OCI-LY1 (cell line): ENCODE results near the gene ENTREP3.

Experiments
- H2AFZ ChIP-seq: fragments of 200-600 bp; sonication (generic), shearing (Covaris generic); 2 replicates; pipeline ENCODE4 v1.6.0; 2014; ENCODE audit warnings: antibody characterized with exemption, mild to moderate bottlenecking, low read length
- H3F3A ChIP-seq: fragments of 200-600 bp; sonication (generic), shearing (Covaris generic); 2 replicates; pipeline ENCODE4 v1.6.0; 2014; ENCODE audit warnings: mild to moderate bottlenecking, antibody characterized with exemption, low read length, moderate library complexity; ENCODE audit not compliant: insufficient read depth
- H3K27ac ChIP-seq: fragments of 200-600 bp; sonication (generic); 2 replicates; pipeline ENCODE4 v1.5.1; 2014; ENCODE audit warnings: low read length, mixed run types, mild to moderate bottlenecking, low read depth; ENCODE audit not compliant: poor library complexity, severe bottlenecking
- H3K27me3 ChIP-seq: fragments of 200-600 bp; sonication (generic); 2 replicates; pipeline ENCODE4 v1.6.0; 2014; ENCODE audit warnings: antibody characterized with exemption, mild to moderate bottlenecking, low read length, moderate library complexity; ENCODE audit not compliant: insufficient read depth
- H3K36me3 ChIP-seq: fragments of 200-600 bp; sonication (generic); 2 replicates; pipeline ENCODE4 v1.6.1; 2014; ENCODE audit warnings: mild to moderate bottlenecking, antibody characterized with exemption, low read length, moderate library complexity, mixed read lengths; ENCODE audit not compliant: insufficient read depth
- H3K4me1 ChIP-seq: fragments of 200-600 bp; sonication (generic); 2 replicates; pipeline ENCODE4 v1.5.1; 2014; ENCODE audit warnings: mild to moderate bottlenecking, low read length, moderate library complexity; ENCODE audit not compliant: insufficient read depth, severe bottlenecking
- H3K4me2 ChIP-seq: fragments of 200-600 bp; sonication (generic), shearing (Covaris generic); 2 replicates; pipeline ENCODE4 v1.6.1; 2014; ENCODE audit warnings: low read length
- H3K4me3 ChIP-seq: fragments of 200-600 bp; sonication (generic); 2 replicates; pipeline ENCODE4 v1.5.1; 2014; ENCODE audit warnings: low read length, low read depth, mild to moderate bottlenecking, mixed read lengths; ENCODE audit not compliant: poor library complexity, severe bottlenecking
- H3K79me2 ChIP-seq: fragments of 200-600 bp; shearing (Covaris generic); 2 replicates; pipeline ENCODE4 v1.6.1; 2016; ENCODE audit warnings: mixed run types, low read length, mixed read lengths; ENCODE audit not compliant: insufficient read depth
- H3K9ac ChIP-seq: fragments of 200-600 bp; sonication (generic), shearing (Covaris generic); 2 replicates; pipeline ENCODE4 v1.6.1; 2014; ENCODE audit warnings: mild to moderate bottlenecking, low read length, mixed read lengths
- H3K9me2 ChIP-seq: fragments of 200-600 bp; sonication (generic), shearing (Covaris generic); 2 replicates; pipeline ENCODE4 v1.6.1; 2014; ENCODE audit warnings: low read depth, mild to moderate bottlenecking, low read length, mixed read lengths
- H3K9me3 ChIP-seq: fragments of 200-600 bp; shearing (Covaris generic); 2 replicates; pipeline ENCODE4 v1.6.1; 2014; ENCODE audit warnings: low read length, mixed read lengths
- H4K20me1 ChIP-seq: fragments of 200-600 bp; sonication (generic), shearing (Covaris generic); 2 replicates; pipeline ENCODE4 v1.6.0; 2016; ENCODE audit warnings: mild to moderate bottlenecking, low read length; ENCODE audit not compliant: insufficient read depth
- CTCF ChIP-seq: fragments of 200-600 bp; sonication (generic), shearing (Covaris generic); IDR thresholded peaks from 2 replicates; pipeline ENCODE4 v1.5.1; 2017; ENCODE audit warnings: mild to moderate bottlenecking, antibody characterized with exemption, low read length, moderate library complexity, mixed read lengths
- EZH2 ChIP-seq: fragments of 200-600 bp; sonication (generic), shearing (Covaris generic); IDR thresholded peaks from 2 replicates; pipeline ENCODE4 v1.8.0; 2017; ENCODE audit warnings: borderline replicate concordance, mixed run types, mild to moderate bottlenecking, antibody characterized with exemption, low read length, moderate library complexity, mixed read lengths

The ENTREP3 gene

DNA sequence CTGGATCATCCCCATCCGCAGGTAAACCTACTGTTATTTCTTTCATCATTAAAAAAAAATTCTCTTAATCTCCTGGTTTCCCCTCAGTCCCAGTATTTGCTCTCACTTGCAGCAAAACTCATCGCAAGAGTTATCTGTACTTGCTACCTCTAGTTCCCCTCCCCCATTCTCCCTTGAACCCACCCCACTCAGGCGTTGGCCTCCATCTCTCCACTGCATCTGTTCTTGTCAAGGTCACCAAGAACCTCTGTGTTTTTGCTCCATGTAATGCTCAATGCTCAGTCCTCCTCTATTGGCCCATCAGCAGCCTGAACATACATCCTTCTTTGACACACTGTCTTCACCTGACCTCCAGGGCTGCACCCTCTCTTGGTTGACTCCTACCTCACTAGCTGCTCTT lies 41.4 kb upstream of the ENTREP3 start:
- Histone ChIP-seq H3K9ac (no peak overlapping the region; the same call in 1 of the 2 replicates), H3K4me3 (no peak overlapping the region), H3K27ac (no peak overlapping the region), H3F3A (no peaks in the 10 kb centered on the region), H3K9me3 (no peaks in the 10 kb centered on the region), H4K20me1 (no peaks in the 10 kb centered on the region), H3K9me2 (no peaks in the 10 kb centered on the region), H3K79me2 (no peaks in the 10 kb centered on the region), H3K36me3 (no peaks in the 10 kb centered on the region), H3K4me2 (no peak overlapping the region; the same call in 1 of the 2 replicates), H3K4me1 (peaks cover 14% of the 10 kb centered on the region), H3K27me3 (0 out of 2 replicates have a peak, but pooled peaks cover 3% of the 10 kb centered on the region), H2AFZ (no peak overlapping the region)
- TF ChIP-seq EZH2 = no peak
- TF ChIP-seq CTCF = no peak

DNA sequence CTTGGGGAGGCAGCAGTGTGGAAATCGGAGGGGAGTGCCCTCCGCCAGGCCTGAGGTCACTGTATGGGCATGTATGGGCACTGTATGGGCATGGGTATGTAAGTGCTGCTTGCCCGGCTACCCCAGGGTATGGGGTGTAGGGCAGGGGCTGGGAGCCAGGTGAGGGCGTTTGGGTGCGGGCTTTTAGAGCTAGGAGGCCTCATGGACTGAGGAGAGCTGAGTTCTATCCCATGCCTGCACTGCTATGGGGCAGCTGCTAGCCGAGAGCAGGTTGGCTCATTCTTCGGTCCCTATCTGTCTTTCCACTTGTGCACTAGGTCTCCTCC lies 40.6 kb upstream of the ENTREP3 start:
- Histone ChIP-seq H3K79me2 (no peaks in the 10 kb centered on the region), H3K4me2 (no peak overlapping the region), H3K36me3 (no peaks in the 10 kb centered on the region), H2AFZ (no peak overlapping the region), H3K27ac (no peak overlapping the region), H3K27me3 (0 out of 2 replicates have a peak, but pooled peaks cover 3% of the 10 kb centered on the region), H3K9ac (no peak overlapping the region), H4K20me1 (no peaks in the 10 kb centered on the region), H3K4me3 (no peak overlapping the region), H3K9me3 (no peaks in the 10 kb centered on the region), H3K9me2 (no peaks in the 10 kb centered on the region), H3F3A (no peaks in the 10 kb centered on the region), H3K4me1 (peaks cover 14% of the 10 kb centered on the region)
- TF ChIP-seq EZH2 (no peak), CTCF (no peak)

GRCh38 chr1:155295183-155295941 lies 40.1 kb upstream of the ENTREP3 start:
- Histone ChIP-seq H3K9me2 (no peaks in the 10 kb centered on the region), H3K27ac (no peak overlapping the region), H3K36me3 (no peaks in the 10 kb centered on the region), H3K4me3 (no peak overlapping the region), H3F3A (no peaks in the 10 kb centered on the region), H3K79me2 (no peaks in the 10 kb centered on the region), H3K9ac (no peak overlapping the region), H2AFZ (no peak overlapping the region), H3K27me3 (0 out of 2 replicates have a peak, but pooled peaks cover 3% of the 10 kb centered on the region), H3K4me1 (peaks cover 14% of the 10 kb centered on the region), H4K20me1 (no peaks in the 10 kb centered on the region), H3K9me3 (no peaks in the 10 kb centered on the region), H3K4me2 (no peak overlapping the region)
- no peak for TF ChIP-seq EZH2
